ENCODE measurements around the gene ASB3. TPM values are rescaled to one million over a fixed set of nuclear protein-coding genes. Genes with fewer than 3 reads are reported as not detected.
"Not testable (repeated sequence)": the region's sequence is repeated elsewhere in the genome, so short reads cannot be mapped to it uniquely, and the experiment has no call there.

ASB3 gene
- total RNA-seq, 2 donors from 2014 or later = 29.6 to 31.7 TPM

GRCh38 chr2:53778536-53779162 is 8.1 kb downstream of the ASB3 start:
- Mint-ChIP-seq H3K9me3 (no peaks in the 10 kb centered on the region), H3K27ac (peak overlapping the region; percentile 77), H3K27me3 (ENCODE audit: low read depth) (no peaks in the 10 kb centered on the region), H3K4me1 (ENCODE audit: low read depth) (peaks cover 25% of the 10 kb centered on the region), H3K4me3 (no peak overlapping the region), H3K36me3 (ENCODE audit: insufficient read depth in 2 of 2) (peaks cover 4 to 22% of the 10 kb centered on the region in 2 donors)
- DNase-seq (no peak), ATAC-seq (replicated peaks in 1 of 2) (no peak)

- no peak overlapping the region for H3K4me3 Mint-ChIP-seq
- H3K27me3 Mint-ChIP-seq (ENCODE audit: low read depth) = no peaks in the 10 kb centered on the region
- DNase-seq (no peak), ATAC-seq (replicated peaks in 1 of 2) (no peak)
- peaks cover 4 to 23% of the 10 kb centered on the region in 2 donors for H3K36me3 Mint-ChIP-seq (ENCODE audit: insufficient read depth in 2 of 2)
- peak overlapping the region; percentile 36 for H3K27ac Mint-ChIP-seq
- H3K9me3 Mint-ChIP-seq = no peaks in the 10 kb centered on the region
- peaks cover 25% of the 10 kb centered on the region for H3K4me1 Mint-ChIP-seq (ENCODE audit: low read depth)
Observed at GRCh38 chr2:53777134-53777533, 9.6 kb downstream of the ASB3 start.

GRCh38 chr2:53770264-53770663 is 16.5 kb downstream of the ASB3 start:
- H3K4me3 Mint-ChIP-seq = peak overlapping the region; percentile 5 to 91
- H3K36me3 Mint-ChIP-seq (ENCODE audit: insufficient read depth in 2 of 2) = peaks cover 2% of the 10 kb centered on the region in 2 donors
- ATAC-seq (replicated peaks in 1 of 2) = peak; percentile 29 to 35
- peaks cover 53% of the 10 kb centered on the region for H3K4me1 Mint-ChIP-seq (ENCODE audit: low read depth)
- peak in 1 of 2 donors; percentile 7 for DNase-seq
- H3K27ac Mint-ChIP-seq = peak overlapping the region; percentile 13
- H3K9me3 Mint-ChIP-seq = no peaks in the 10 kb centered on the region
- H3K27me3 Mint-ChIP-seq (ENCODE audit: low read depth) = no peaks in the 10 kb centered on the region

DNA sequence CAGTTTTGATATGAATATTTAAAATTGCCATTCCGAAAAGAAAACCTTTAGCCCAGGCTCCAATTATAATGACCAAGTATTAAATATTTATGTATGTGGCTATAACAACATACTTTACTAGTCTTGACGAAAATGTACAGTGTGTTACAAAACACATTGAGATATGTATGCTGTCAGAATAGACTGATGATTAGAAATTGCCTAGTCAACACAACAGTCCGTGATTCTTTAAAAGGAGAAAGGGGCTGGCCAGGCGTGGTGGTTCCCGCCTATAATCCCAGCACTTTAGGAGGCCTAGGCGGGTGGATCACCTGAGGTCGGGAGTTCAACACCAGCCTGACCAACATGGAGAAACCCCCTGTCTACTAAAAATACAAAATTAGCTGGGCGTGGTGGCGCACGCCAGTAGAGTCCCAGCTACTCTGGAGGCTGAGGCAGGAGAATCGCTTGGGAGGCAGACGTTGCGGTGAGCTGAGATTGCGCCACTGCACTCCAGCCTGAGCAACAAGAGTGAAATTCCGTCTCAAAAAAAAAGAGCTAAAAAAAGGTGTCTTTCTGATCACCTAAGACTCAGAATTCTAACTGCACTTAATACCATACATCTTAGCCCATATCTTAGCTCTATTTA is 17.3 kb downstream of the ASB3 start:
- no peaks in the 10 kb centered on the region for H3K9me3 Mint-ChIP-seq
- H3K4me3 Mint-ChIP-seq = peak overlapping the region; percentile 91 to 92
- H3K27me3 Mint-ChIP-seq (ENCODE audit: low read depth) = no peaks in the 10 kb centered on the region
- ATAC-seq (replicated peaks in 1 of 2) (no peak), DNase-seq (no peak)
- H3K36me3 Mint-ChIP-seq (ENCODE audit: insufficient read depth in 2 of 2) = peaks cover 2 to 3% of the 10 kb centered on the region in 2 donors
- peaks cover 53% of the 10 kb centered on the region for H3K4me1 Mint-ChIP-seq (ENCODE audit: low read depth)
- H3K27ac Mint-ChIP-seq = peak overlapping the region; percentile 94

DNA sequence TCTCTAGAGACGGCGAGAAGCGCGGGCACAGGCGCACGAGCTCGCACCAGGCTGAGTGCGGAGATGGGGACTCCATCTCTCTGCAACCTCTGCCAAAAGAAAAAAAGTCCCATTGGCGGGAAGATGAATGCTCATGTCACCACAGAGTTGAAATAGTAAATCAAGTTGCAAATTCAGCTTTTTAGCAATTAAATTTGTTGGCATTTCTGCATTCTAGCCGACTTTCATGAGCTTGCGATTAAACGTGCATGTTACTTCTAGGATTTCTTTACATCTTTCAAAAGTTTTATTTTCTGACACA is 18.6 kb downstream of the ASB3 start:
- Mint-ChIP-seq H3K36me3 (ENCODE audit: insufficient read depth in 2 of 2) (peaks cover 3 to 10% of the 10 kb centered on the region in 2 donors), H3K4me3 (peak overlapping the region; percentile 91 to 92)
- ATAC-seq (replicated peaks in 1 of 2) = peak; percentile 64 to 71

GRCh38 chr2:53767405-53768241 is 19.1 kb downstream of the ASB3 start, which contains the start of gene CHAC2:
CHAC2 (plus strand) TSS chr2:53767804; CDS start chr2:53767887, 83 bp downstream.
- peaks cover 3 to 10% of the 10 kb centered on the region in 2 donors for H3K36me3 Mint-ChIP-seq (ENCODE audit: insufficient read depth in 2 of 2)
- H3K4me1 Mint-ChIP-seq (ENCODE audit: low read depth) = peaks cover 47% of the 10 kb centered on the region
- peak within 1 kb of the TSS; percentile 94 for H3K27ac Mint-ChIP-seq
- H3K9me3 Mint-ChIP-seq = no peaks in the 10 kb centered on the region
- peak within 1 kb of the TSS; percentile 91 to 92 for H3K4me3 Mint-ChIP-seq
- DNase-seq = peak; percentile 90 to 92
- H3K27me3 Mint-ChIP-seq (ENCODE audit: low read depth) = no peaks in the 10 kb centered on the region
- peak; percentile 95 for ATAC-seq (replicated peaks in 1 of 2)

More for the DNA sequence above, 18.6 kb downstream of the ASB3 start:
- no peak for DNase-seq
- Mint-ChIP-seq H3K9me3 (no peaks in the 10 kb centered on the region), H3K27ac (peak overlapping the region; percentile 94), H3K4me1 (ENCODE audit: low read depth) (peaks cover 48% of the 10 kb centered on the region), H3K27me3 (ENCODE audit: low read depth) (no peaks in the 10 kb centered on the region)

GRCh38 chr2:53765767-53766166 is 21.0 kb downstream of the ASB3 start:
- H3K4me1 Mint-ChIP-seq (ENCODE audit: low read depth) = peaks cover 36% of the 10 kb centered on the region
- no peaks in the 10 kb centered on the region for H3K27me3 Mint-ChIP-seq (ENCODE audit: low read depth)
- H3K27ac Mint-ChIP-seq = no peak overlapping the region
- H3K4me3 Mint-ChIP-seq = no peak overlapping the region
- peaks cover 4 to 10% of the 10 kb centered on the region in 2 donors for H3K36me3 Mint-ChIP-seq (ENCODE audit: insufficient read depth in 2 of 2)
- no peak for ATAC-seq (replicated peaks in 1 of 2)
- H3K9me3 Mint-ChIP-seq = no peaks in the 10 kb centered on the region
- DNase-seq = no peak

GRCh38 chr2:53757206-53757605 is 29.5 kb downstream of the ASB3 start:
- not testable (repeated sequence) for DNase-seq; H3K4me3 Mint-ChIP-seq; H3K9me3 Mint-ChIP-seq; ATAC-seq (replicated peaks in 1 of 2); H3K27ac Mint-ChIP-seq; H3K27me3 Mint-ChIP-seq (ENCODE audit: low read depth); H3K36me3 Mint-ChIP-seq (ENCODE audit: insufficient read depth in 2 of 2)
- peaks cover 10% of the 10 kb centered on the region for H3K4me1 Mint-ChIP-seq (ENCODE audit: low read depth)

DNA sequence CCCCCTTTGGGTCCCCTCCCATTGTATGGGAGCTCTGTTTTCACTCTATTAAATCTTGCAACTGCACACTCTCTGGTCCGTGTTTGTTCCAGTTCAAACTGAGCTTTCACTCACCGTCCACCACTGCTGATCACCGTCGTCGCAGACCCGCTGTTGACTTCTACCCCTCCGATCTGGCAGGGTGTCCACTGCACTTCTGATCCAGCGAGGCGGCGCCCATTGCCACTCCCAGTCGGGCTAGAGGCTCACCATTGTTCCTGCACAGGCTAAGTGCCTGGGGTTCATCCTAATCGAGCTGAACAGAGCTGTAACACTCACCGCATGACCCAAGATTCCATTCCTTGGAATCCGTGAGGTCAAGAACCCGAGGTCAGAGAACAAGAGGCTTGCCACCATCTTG is 30.1 kb downstream of the ASB3 start:
- no peaks in the 10 kb centered on the region for H3K27me3 Mint-ChIP-seq (ENCODE audit: low read depth)
- H3K27ac Mint-ChIP-seq = no peak overlapping the region
- no peaks in the 10 kb centered on the region for H3K9me3 Mint-ChIP-seq
- no peak overlapping the region for H3K4me3 Mint-ChIP-seq
- H3K4me1 Mint-ChIP-seq (ENCODE audit: low read depth) = peaks cover 16% of the 10 kb centered on the region
- DNase-seq (no peak), ATAC-seq (replicated peaks in 1 of 2) (no peak)
- peaks cover 5 to 10% of the 10 kb centered on the region in 2 donors for H3K36me3 Mint-ChIP-seq (ENCODE audit: insufficient read depth in 2 of 2)

GRCh38 chr2:53755121-53755520 is 31.6 kb downstream of the ASB3 start:
- H3K27me3 Mint-ChIP-seq (ENCODE audit: low read depth) = no peaks in the 10 kb centered on the region
- H3K4me1 Mint-ChIP-seq (ENCODE audit: low read depth) = peaks cover 29% of the 10 kb centered on the region

GRCh38 chr2:53753041-53753440 is 33.7 kb downstream of the ASB3 start:
- Mint-ChIP-seq H3K9me3 (no peaks in the 10 kb centered on the region), H3K4me3 (peak overlapping the region in 1 of 2 donors; percentile 51), H3K27me3 (ENCODE audit: low read depth) (no peaks in the 10 kb centered on the region), H3K4me1 (ENCODE audit: low read depth) (peaks cover 29% of the 10 kb centered on the region), H3K36me3 (ENCODE audit: insufficient read depth in 2 of 2) (peaks cover 3 to 11% of the 10 kb centered on the region in 2 donors), H3K27ac (peak overlapping the region; percentile 91)
- ATAC-seq (replicated peaks in 1 of 2) (peak; percentile 53 to 65), DNase-seq (no peak)

More at GRCh38 chr2:53755121-53755520, 31.6 kb downstream of the ASB3 start:
- Mint-ChIP-seq H3K36me3 (ENCODE audit: insufficient read depth in 2 of 2) (peaks cover 3 to 10% of the 10 kb centered on the region in 2 donors), H3K4me3 (no peak overlapping the region), H3K9me3 (no peaks in the 10 kb centered on the region), H3K27ac (no peak overlapping the region)
- no peak for DNase-seq
- no peak for ATAC-seq (replicated peaks in 1 of 2)

GRCh38 chr2:53752385-53752784 is 34.4 kb downstream of the ASB3 start:
- peaks cover 29% of the 10 kb centered on the region for H3K4me1 Mint-ChIP-seq (ENCODE audit: low read depth)
- peak overlapping the region; percentile 91 for H3K27ac Mint-ChIP-seq
- no peaks in the 10 kb centered on the region for H3K27me3 Mint-ChIP-seq (ENCODE audit: low read depth)
- no peaks in the 10 kb centered on the region for H3K9me3 Mint-ChIP-seq
- H3K4me3 Mint-ChIP-seq = peak overlapping the region in 1 of 2 donors; percentile 51
- no peak for DNase-seq
- no peak for ATAC-seq (replicated peaks in 1 of 2)
- peaks cover 3 to 11% of the 10 kb centered on the region in 2 donors for H3K36me3 Mint-ChIP-seq (ENCODE audit: insufficient read depth in 2 of 2)

DNA sequence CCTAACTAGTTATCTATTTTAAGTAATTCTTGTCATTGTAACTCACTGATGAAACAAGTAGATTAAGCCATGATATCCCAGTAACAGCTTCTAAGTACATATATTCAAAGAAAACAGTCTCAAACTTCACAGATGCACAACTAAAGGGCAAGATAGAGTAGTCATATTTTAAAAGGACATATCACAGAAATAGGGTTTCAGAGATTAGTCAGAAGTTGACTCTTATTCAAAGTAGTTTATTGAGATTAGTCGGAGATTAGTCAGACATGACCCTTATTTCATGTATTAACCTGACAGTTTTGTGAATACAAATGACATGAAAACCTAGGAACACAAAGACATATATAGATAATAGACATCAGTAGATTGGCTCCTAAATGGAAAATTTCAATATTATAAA is 35.0 kb downstream of the ASB3 start:
- peak overlapping the region; percentile 7 for H3K27ac Mint-ChIP-seq
- peaks cover 3 to 8% of the 10 kb centered on the region in 2 donors for H3K36me3 Mint-ChIP-seq (ENCODE audit: insufficient read depth in 2 of 2)
- H3K4me3 Mint-ChIP-seq = peak overlapping the region in 1 of 2 donors; percentile 19
- H3K4me1 Mint-ChIP-seq (ENCODE audit: low read depth) = peaks cover 29% of the 10 kb centered on the region
- no peaks in the 10 kb centered on the region for H3K9me3 Mint-ChIP-seq
- DNase-seq = no peak
- H3K27me3 Mint-ChIP-seq (ENCODE audit: low read depth) = no peaks in the 10 kb centered on the region
- ATAC-seq (replicated peaks in 1 of 2) = peak; percentile 91 to 92
